Activated naive CD8-positive, alpha-beta T cell treated with anti-CD3 and anti-CD28 coated beads for 36 hours (primary cell): ENCODE results near the gene EBF4. TPM values are rescaled to one million over a fixed set of nuclear protein-coding genes. Genes with fewer than 3 reads are reported as not detected.
A peak's percentile ranks its signal among the peaks of the same experiment; 100 is the strongest.

Experiments
- DNase-seq: peaks from one replicate; pipeline ENCODE4 v3.0.0; 2021
- H3K27ac Mint-ChIP-seq: one replicate; pipeline ENCODE4 v1.8.0; 2022; ENCODE audit warnings: mild to moderate bottlenecking, moderate library complexity, mixed read lengths
- H3K27me3 Mint-ChIP-seq: one replicate; pipeline ENCODE4 v1.8.0; 2022; ENCODE audit warnings: mild to moderate bottlenecking, mixed read lengths
- H3K36me3 Mint-ChIP-seq: one replicate; pipeline ENCODE4 v1.8.0; 2021; ENCODE audit warnings: mild to moderate bottlenecking, mixed read lengths
- H3K4me1 Mint-ChIP-seq: one replicate; pipeline ENCODE4 v1.8.0; 2021; ENCODE audit warnings: mixed read lengths
- H3K4me3 Mint-ChIP-seq: one replicate; pipeline ENCODE4 v1.8.0; 2022; ENCODE audit warnings: mild to moderate bottlenecking, moderate library complexity, mixed read lengths
- H3K9me3 Mint-ChIP-seq: one replicate; pipeline ENCODE4 v1.8.0; 2022; ENCODE audit warnings: mixed read lengths
- total RNA-seq, 2 experiments: library from RNA; stranded (reverse); gene quantifications; one replicate each; pipeline ENCODE4 v1.2.3, GENCODE V29; 2021

Gene EBF4
- total RNA-seq, 2 experiments from 2014 or later = 0.66 to 0.98 TPM

DNA sequence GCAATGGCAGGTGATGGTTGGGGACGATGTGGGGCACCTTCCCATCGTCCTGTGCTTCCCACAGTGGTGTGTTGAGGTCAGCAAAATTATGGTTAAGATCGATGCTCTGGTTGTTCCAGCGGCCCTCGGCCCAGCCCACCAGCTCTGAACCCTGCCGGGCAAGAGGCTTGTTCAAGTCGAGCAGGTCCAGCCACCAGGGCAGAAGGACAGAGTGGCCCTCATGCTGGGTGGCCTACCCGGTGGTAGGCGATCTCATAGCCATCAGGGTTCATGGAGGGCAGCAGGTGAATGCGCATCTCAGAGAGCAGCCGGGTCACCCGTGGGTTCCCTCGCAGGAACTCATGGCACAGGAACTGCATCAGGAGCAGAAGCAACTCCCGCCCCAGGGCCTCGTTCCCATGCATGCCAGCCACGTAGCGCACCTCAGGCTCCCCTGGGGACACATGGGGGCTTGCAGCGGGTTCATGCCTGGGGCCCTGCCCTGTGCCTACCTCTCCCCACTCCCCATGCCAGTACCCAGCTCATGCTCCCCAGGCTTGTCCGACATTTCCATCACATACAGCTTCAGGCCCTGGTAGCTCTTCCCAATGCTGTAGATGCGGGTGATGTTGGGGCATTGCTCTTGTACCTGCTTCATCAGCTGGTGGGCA lies 103.6 kb downstream of the EBF4 start:
- no peak for DNase-seq
- no peak overlapping the region for H3K4me3 Mint-ChIP-seq
- no peaks in the 10 kb centered on the region for H3K9me3 Mint-ChIP-seq
- no peak overlapping the region for H3K27ac Mint-ChIP-seq
- H3K36me3 Mint-ChIP-seq = no peaks in the 10 kb centered on the region
- peaks cover 18% of the 10 kb centered on the region for H3K4me1 Mint-ChIP-seq
- H3K27me3 Mint-ChIP-seq = peaks cover 26% of the 10 kb centered on the region

DNA sequence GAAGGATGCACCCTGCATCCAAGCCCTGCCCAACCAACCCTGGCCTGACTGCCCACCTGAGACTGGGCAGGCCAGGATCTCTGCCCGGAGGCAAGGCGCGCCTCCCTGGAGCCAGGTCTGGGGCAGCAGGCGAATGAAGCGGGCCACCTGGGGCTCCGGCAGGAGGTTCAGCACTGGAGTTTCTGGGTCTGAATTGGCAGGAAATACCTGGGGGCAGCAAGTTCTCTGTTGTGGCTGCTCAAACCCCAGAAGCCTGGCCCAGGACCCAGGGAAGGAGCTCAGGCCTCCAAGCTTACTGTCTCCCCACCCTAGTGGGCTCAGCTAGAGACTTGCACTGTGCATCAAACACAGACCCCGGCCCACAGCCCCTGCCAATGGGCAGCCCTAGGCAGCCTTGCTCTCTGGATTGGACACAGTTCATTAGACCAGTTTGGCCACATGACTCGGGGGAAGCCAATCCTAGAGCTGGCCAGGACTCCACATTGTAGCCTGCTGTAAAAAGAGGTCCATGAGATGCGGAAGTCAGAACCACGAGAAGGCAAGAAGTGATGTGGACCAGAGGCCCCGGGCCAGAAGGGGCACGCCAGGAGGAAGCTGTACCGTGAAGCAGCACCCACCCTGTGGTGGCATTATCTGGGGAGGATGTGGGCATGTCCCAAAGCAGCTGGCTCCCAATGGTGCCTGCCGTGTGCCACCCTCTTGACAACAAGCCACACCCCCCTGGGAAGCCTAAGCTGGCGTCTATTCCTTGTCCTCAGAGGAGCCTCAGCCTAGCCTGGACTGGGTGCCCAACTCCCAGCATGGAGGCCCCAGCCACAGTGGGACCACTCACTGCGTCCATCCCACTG lies 104.8 kb downstream of the EBF4 start:
- Mint-ChIP-seq H3K27ac (no peak overlapping the region), H3K27me3 (peaks cover 36% of the 10 kb centered on the region), H3K4me3 (no peak overlapping the region), H3K4me1 (peaks cover 24% of the 10 kb centered on the region), H3K9me3 (no peaks in the 10 kb centered on the region), H3K36me3 (no peaks in the 10 kb centered on the region)
- no peak for DNase-seq

DNA sequence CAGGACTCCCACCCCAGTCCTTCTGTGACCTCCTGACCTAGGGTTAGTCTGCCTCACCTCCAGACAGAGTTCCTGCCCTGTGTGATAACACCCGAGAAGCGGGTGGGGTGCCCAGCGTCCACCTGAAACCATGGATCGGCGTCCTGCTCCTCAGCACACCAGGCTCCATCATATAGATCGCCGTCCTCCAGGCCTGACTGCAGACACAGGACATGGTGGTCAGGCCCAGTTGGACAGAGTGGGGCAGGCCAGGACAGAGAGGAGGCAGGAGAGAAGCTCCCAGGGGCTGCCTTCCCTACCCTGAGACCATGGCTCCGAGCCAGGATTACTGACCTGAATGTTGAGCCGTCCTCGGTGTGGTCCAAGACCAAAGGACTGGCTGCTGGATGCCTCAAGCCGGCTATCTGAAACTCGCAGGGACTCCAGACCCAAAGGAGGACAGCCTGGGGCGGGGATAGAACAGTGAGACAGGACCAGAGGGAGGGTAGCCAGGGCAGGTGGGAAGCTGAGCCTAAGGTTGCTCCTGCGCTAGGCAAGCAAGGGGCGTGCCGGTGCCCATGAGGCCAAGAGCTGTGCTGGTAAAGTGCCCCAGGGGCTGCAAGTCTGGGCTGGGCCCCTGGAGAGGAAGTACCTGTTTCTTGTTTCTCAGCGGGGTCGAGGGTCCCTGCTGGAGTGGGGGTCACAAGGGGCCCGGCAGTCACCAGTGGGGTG lies 105.7 kb downstream of the EBF4 start:
- Mint-ChIP-seq H3K27me3 (peaks cover 42% of the 10 kb centered on the region), H3K27ac (no peak overlapping the region), H3K4me1 (peaks cover 24% of the 10 kb centered on the region), H3K9me3 (no peaks in the 10 kb centered on the region), H3K4me3 (no peak overlapping the region), H3K36me3 (no peaks in the 10 kb centered on the region)
- DNase-seq = no peak

DNA sequence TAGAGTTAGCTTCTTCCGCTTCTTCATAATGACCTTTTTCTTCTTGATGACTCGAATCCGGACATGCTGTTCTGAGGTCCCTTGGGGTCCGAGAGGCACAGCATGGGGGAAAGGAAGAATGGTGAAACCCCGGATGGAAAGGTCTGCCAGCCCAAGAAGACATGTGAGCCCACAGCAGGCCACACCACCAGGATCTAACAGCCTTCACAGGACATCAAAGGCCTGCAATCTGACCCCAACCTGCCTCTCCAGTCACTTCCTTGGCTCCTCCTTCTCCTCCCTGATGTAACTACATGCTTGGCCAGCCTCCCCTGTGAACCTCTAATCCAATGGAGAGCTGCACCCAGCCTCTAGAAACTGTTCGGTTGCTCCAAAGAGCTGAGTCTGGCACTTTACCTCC lies 106.2 kb downstream of the EBF4 start:
- no peaks in the 10 kb centered on the region for H3K9me3 Mint-ChIP-seq
- H3K27me3 Mint-ChIP-seq = peaks cover 45% of the 10 kb centered on the region
- H3K36me3 Mint-ChIP-seq = no peaks in the 10 kb centered on the region
- H3K27ac Mint-ChIP-seq = no peak overlapping the region
- peaks cover 24% of the 10 kb centered on the region for H3K4me1 Mint-ChIP-seq
- no peak for DNase-seq
- peak overlapping the region; percentile 86 for H3K4me3 Mint-ChIP-seq

DNA sequence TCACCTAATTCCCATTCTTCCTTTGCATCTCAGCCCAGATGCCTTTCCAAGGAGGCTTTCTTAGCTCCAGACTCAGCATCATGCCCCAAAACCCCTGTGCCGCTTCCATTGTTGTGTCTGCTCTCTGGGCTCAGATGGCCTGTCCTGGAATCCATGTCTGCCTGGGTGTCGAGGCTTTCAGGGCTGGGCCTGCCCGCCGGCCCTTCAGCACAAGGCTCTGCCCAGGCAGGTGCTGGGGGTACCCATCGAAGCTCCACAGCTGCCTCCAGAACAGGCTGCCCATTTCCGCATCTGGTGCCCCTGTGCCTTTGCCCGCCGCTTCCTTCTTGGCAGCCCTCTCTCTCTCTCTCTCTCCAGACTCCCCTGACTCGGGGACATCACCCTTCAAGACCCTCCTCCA lies 106.7 kb downstream of the EBF4 start:
- Mint-ChIP-seq H3K4me3 (peak overlapping the region; percentile 86), H3K27ac (no peak overlapping the region), H3K9me3 (no peaks in the 10 kb centered on the region), H3K4me1 (peaks cover 24% of the 10 kb centered on the region), H3K36me3 (no peaks in the 10 kb centered on the region), H3K27me3 (peaks cover 48% of the 10 kb centered on the region)
- DNase-seq = no peak

DNA sequence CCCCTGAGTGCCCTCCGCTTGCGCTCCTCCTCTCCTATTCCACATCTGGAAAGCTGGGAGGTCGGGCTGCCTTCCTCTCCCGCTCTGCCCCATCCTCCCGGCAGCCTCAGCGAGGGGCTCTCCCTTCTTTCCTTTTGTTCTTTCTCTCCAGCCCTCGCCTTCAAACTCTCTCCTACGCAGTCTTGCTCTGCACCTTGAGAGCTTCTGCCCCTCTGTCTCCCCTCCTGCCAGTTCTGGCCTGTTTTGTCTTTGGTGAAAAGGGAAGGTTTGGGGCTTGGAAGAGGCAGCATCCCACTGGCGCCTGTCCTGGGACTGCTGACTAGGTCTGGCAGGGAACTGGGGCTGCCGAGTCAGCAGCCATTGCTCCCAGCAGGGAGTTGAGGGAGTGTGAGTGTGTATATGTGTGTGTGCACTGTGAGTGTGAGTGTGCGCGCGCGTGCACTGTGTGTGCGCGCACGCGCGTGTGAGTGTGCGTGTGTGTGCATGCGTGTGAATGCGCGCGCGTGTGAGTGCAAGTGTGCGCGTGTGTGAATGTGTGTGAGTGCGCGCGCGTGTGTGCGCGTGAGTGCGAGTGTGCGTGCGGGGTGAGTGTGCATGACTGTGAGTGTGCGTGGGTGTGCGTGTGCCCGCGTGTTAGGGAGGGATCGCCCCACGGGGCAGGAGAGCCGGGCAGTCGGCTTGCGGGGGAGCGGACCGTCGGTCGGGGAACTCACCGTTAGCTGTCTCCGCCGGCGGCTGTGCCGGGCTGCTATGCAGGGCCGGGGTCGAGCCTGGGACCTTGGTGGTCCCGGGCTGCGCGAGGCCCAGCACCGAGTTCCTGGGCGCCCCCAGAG lies 107.3 kb downstream of the EBF4 start:
- H3K4me3 Mint-ChIP-seq = peak overlapping the region; percentile 86
- peak overlapping the region; percentile 70 for H3K27ac Mint-ChIP-seq
- no peaks in the 10 kb centered on the region for H3K36me3 Mint-ChIP-seq
- no peak for DNase-seq
- no peaks in the 10 kb centered on the region for H3K9me3 Mint-ChIP-seq
- peaks cover 24% of the 10 kb centered on the region for H3K4me1 Mint-ChIP-seq
- H3K27me3 Mint-ChIP-seq = peaks cover 52% of the 10 kb centered on the region

DNA sequence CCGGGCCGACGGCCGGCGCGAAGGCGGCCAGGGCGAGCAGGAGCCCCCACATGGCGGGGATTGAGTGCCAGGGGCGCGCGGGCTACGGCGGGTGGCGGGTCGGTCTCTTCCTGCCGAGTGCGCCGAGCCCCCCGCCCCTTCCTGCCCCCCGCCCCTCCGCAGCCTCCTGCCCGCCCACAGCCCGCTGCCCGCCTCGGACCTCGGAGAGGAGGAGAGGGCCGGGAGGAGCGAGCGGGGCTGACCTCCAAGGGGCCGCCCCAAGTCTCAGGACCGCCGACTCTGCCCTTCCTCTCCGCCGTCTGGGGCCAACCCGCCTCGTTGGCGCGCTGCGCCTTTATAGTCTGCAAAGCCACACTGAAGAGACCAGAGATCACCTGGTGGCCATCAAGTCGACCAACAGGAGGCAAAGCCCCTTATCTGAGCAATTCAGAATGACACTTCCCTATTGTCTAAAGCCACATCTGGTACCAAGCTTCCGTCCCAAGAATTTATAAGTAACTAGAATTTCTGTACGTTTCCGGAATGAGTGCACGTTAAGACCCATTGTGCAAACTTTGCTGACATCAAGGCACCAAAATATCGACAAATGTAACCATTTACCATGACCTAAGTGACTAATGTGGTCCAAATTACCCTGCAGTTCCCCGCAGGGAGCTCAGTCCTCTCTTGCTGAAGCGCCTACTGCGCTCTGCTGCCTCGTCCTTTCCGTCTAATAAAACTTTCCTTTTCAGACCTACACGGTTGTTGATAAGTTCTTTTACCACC lies 108.1 kb downstream of the EBF4 start, which contains the start of gene CPXM1:
TSS of gene CPXM1 (minus strand) at position 107 of the 765 bp plus-strand sequence. CDS start at position 52, 55 bp downstream.
- peaks cover 24% of the 10 kb centered on the region for H3K4me1 Mint-ChIP-seq
- H3K27ac Mint-ChIP-seq = peak within 1 kb of the TSS; percentile 70
- no peaks in the 10 kb centered on the region for H3K36me3 Mint-ChIP-seq
- peak within 1 kb of the TSS; percentile 86 for H3K4me3 Mint-ChIP-seq
- H3K27me3 Mint-ChIP-seq = peaks cover 60% of the 10 kb centered on the region
- DNase-seq = no peak
- H3K9me3 Mint-ChIP-seq = no peaks in the 10 kb centered on the region

DNA sequence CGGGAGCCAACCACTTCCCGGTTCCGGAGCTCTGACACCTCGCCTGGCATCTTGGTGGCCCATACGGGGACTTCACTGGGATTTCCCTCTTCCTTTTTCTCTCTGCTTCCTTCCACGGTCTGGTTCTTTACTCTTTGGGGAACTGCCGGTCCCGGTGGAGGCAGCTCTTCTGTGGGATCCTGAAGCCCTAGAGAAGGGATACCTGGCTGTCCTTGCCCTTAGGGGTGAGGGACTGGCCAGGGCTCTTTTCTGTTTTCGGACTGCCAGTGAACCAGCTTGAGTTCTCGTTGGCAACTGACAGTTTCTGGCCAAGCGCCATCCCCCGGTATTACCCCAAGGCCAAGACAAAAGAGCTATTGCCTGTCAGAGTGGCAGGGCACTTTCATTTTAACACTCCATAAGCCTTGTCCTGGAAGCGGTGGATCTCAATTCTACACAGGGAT lies 108.7 kb downstream of the EBF4 start:
- Mint-ChIP-seq H3K27me3 (peaks cover 66% of the 10 kb centered on the region), H3K36me3 (no peaks in the 10 kb centered on the region), H3K27ac (no peak overlapping the region), H3K4me1 (peaks cover 24% of the 10 kb centered on the region), H3K9me3 (no peaks in the 10 kb centered on the region), H3K4me3 (peak overlapping the region; percentile 78)
- no peak for DNase-seq

DNA sequence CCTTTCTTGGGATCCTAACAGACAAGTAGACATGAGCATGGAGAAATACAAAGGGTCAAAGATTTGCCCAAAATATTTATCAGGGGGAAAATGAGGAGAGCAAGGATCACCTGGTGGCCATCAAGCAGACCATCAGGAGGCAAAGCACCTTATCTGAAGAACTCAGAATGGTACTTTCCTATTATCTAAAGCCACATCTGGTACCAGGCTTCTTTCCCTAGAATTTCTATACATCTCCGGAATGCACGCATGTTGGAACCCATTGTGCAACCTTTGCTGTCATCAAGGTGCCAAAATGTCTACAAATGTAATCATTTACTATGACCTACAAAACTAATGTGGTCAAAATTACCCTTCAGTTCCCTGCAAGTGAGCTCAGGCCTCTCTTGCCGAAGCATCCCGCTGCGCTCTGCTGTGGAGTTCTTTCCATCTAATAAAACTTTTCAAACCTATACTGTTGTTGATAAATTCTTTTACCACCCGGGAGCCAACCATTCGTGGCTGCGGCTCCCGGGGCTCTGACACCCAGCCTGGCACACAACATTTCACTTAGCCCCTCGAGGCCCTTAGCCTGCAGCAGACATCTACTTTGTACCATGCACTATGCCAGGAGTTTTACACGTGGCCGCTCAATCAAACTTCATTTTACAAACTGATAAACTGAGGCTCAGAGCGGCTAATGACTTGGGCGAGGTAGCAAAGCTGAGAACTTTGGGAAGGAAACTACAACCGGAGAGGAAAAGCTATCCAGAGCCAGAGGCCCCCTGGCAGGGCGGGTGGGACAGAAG lies 111.7 kb downstream of the EBF4 start:
- Mint-ChIP-seq H3K4me1 (peaks cover 20% of the 10 kb centered on the region), H3K36me3 (no peaks in the 10 kb centered on the region)

DNA sequence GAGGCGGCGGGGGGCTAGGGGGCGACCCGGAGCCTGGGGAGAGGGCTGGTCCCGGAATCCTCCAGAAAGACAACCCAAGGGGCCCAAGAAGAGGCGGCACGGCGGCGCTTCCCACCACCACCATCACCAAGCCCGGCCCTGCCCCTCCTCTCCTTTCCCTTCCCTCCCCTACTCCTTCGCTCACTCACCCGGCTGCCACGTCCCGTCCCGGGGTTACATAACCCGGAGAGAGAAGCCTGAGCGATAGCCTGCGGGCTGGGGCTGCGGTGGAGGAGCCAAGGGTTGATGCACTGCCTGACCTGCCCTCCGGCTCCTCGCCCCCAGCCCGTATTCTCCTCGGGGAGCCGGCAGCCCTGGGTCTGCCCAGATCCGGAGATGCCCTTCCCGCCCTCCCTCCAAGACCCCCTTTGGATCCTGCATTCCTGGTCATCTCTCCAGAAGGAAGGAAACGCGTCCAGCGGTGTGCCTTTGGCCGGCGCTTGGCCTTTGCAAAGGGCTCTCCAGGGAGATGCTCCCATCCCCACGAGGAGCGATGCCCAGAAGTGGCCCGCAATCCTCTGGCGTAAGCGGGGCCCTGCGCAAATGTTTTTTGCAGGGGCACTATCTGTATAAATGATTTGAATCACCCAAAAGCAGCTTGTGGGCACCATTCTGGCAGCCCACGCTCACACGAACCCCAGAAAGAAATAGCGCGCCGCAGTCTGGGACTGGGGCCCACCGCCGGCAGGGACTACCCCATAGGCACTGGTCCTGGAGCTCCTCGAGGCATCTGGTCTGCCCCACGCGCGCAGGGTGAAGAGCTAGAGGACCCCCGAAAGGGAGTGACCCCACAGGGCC lies 112.5 kb downstream of the EBF4 start:
- no peak for DNase-seq
- peaks cover 73% of the 10 kb centered on the region for H3K27me3 Mint-ChIP-seq
- H3K27ac Mint-ChIP-seq = no peak overlapping the region
- peaks cover 13% of the 10 kb centered on the region for H3K4me1 Mint-ChIP-seq
- no peak overlapping the region for H3K4me3 Mint-ChIP-seq
- H3K9me3 Mint-ChIP-seq = no peaks in the 10 kb centered on the region
- no peaks in the 10 kb centered on the region for H3K36me3 Mint-ChIP-seq

More for the DNA sequence above, 111.7 kb downstream of the EBF4 start:
- Mint-ChIP-seq H3K27ac (no peak overlapping the region), H3K27me3 (peaks cover 77% of the 10 kb centered on the region), H3K4me3 (no peak overlapping the region), H3K9me3 (no peaks in the 10 kb centered on the region)
- DNase-seq = no peak

DNA sequence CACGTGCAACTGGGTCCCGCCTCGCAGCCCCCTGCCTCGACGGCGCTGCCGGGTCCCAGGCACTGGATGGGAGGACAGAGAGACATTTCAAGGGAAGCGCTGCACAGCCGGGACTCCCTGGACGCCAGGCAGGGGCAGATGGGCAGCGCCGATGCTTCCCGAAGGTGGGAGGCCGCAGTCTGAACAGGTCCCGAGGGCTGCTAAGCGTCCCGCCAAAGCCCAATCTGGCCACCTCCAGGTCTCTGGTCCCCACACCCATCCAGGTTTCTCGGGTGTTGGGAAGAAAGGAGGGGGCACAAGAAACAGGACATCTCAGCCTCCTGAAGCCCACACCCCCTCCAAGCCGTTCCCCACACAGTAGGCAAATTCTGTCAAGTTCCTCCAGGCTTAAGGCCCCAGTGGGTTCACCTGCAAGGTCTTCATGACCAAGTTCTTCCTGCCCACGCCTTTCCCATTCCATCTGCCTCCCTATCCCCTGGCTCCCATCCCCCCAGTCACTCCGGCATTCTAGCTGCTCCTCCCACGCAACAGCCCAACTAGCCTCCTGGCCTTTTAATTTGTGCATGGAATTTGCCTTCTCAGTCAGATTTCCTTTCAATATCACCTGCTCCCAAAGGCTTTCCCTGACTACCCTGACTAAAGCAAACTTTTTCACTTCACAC lies 113.2 kb downstream of the EBF4 start:
- H3K27ac Mint-ChIP-seq = no peak overlapping the region
- H3K4me3 Mint-ChIP-seq = no peak overlapping the region
- H3K36me3 Mint-ChIP-seq = no peaks in the 10 kb centered on the region
- no peak for DNase-seq
- peaks cover 9% of the 10 kb centered on the region for H3K4me1 Mint-ChIP-seq
- H3K27me3 Mint-ChIP-seq = peaks cover 70% of the 10 kb centered on the region
- H3K9me3 Mint-ChIP-seq = no peaks in the 10 kb centered on the region

DNA sequence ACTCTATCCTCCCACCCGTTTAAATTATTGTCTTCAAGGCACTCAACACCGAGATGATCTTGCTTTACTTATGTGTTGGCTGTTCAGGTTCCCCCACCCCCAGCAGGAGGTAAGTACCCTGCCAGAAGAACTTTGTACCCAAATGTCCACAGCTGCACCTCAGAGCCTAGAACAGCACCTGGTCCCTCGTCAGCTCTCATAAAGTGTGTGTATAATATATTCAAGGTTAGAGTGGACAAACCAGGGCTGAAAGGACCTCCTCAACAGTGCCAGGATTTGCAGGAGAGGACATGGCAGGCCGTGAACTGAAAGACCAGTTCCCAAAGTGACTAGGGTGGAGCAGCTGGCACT lies 113.7 kb downstream of the EBF4 start:
- no peaks in the 10 kb centered on the region for H3K36me3 Mint-ChIP-seq
- peaks cover 1% of the 10 kb centered on the region for H3K9me3 Mint-ChIP-seq
- no peak overlapping the region for H3K27ac Mint-ChIP-seq
- peaks cover 4% of the 10 kb centered on the region for H3K4me1 Mint-ChIP-seq
- DNase-seq = no peak
- H3K4me3 Mint-ChIP-seq = no peak overlapping the region
- peaks cover 70% of the 10 kb centered on the region for H3K27me3 Mint-ChIP-seq
